ENCODE measurements around the gene ADGRL2.

The ADGRL2 gene

GRCh38 chr1:81800695-81801650 is at the start of gene ADGRL2:
ADGRL2 (plus strand) TSS chr1:81800934; CDS start chr1:81836985, 36,051 bp downstream.
- peak; percentile 20 to 34 for DNase-seq
- TF ChIP-seq GATA1 (IDR thresholded peaks at IDR 0.05; ENCODE audit: low read depth, low read length) (no peak), POLR2A (IDR thresholded peaks at IDR 0.05; ENCODE audit: low read length) (no peak)

DNA sequence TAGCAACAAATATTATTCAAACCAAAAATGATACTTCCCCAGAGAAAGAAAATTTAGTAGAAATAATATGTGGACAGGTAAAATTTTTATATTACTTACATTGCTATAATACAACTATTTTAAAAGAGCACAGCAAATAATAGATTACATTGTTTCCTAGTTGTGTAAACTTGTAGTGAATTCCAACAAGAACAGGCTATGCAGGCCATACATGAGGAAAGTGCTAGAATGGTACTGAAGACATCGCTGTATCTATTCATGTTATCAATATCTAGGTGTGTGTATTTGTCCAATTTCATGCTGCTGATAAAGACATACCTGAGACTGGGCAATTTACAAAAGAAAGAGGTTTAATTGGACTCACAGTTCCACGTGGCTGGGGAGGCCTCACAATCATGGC is 47.9 kb upstream of the ADGRL2 start:
- DNase-seq = no peak
- TF ChIP-seq GATA1 (IDR thresholded peaks at IDR 0.05; ENCODE audit: low read depth, low read length) (no peak), POLR2A (IDR thresholded peaks at IDR 0.05; ENCODE audit: low read length) (no peak)

DNA sequence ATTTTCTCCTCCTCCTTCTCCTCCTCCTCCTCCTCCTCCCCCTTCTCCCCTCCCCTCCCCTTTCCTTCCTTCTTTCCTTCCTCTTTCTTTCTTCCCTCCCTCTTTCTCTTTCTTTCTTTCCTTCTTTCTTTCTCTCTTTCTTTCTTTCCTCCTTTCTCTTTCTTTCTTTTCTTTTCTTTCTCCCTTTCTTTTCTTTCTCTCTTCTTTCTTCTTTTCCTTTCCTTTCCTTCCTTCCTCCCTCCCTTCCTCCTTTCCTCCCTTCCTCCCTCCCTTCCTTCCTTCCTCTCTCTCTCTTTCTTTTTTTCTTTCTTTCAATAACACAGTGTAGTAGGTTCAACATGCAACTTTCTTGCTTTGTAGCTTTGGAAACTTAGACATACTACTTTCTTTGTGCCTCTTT is 46.3 kb upstream of the ADGRL2 start:
- DNase-seq = no peak
- TF ChIP-seq GATA1 (IDR thresholded peaks at IDR 0.05; ENCODE audit: low read depth, low read length) (no peak), POLR2A (IDR thresholded peaks at IDR 0.05; ENCODE audit: low read length) (no peak)

GRCh38 chr1:81756872-81757271 is 43.9 kb upstream of the ADGRL2 start:
- no peak for TF ChIP-seq POLR2A (IDR thresholded peaks at IDR 0.05; ENCODE audit: low read length)
- TF ChIP-seq GATA1 (IDR thresholded peaks at IDR 0.05; ENCODE audit: low read depth, low read length) = no peak
- DNase-seq = no peak

GRCh38 chr1:81757398-81758020 is 43.2 kb upstream of the ADGRL2 start:
- TF ChIP-seq POLR2A (IDR thresholded peaks at IDR 0.05; ENCODE audit: low read length) (no peak), GATA1 (IDR thresholded peaks at IDR 0.05; ENCODE audit: low read depth, low read length) (no peak)
- DNase-seq = no peak

DNA sequence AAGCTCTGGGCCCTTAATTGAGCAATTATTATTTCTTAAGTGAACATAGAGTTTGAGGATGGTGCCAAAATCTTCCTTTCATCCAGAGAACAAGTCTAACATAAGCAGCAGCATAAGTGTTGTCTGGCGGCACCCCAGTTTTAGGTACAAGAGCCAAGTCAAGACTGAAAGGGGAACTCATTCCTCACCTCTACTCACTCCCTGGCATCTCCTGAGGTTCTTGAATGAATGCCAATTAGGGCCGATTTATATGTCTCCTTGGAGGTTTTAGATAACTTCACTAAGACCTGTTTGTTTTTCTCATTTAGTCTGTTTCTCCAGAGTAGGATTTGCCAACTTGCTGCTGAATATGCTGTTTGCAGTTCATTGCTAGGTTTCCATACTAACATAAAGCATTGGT is 42.6 kb upstream of the ADGRL2 start:
- TF ChIP-seq GATA1 (IDR thresholded peaks at IDR 0.05; ENCODE audit: low read depth, low read length) (no peak), POLR2A (IDR thresholded peaks at IDR 0.05; ENCODE audit: low read length) (no peak)
- DNase-seq = no peak

DNA sequence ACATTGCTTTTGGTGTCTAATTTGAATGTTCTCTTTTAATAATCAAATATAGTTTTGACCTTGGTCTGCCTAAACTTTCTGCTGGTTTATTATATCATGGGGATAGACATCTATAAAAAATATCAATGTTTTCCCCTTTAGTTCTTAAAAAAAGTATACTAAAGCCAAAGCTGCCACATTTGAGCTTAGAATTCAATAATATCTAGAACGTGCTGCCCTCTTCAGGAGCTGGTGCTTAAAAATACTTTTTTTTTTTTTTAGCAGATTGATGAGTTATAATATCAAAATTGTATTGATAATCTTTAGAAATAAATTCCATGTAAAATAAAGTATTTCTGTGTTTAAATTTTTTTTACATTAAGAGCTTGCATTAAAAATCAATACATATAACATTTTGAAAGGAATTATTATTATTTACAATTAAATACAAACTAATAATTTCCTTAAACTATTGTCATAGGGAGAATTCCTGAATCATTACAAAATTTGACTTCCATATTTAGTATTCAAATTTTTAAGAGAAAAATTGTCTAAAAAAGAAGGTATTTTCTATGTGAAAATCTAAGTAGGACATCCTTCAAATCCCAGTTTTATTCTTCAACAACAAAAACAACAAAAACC is 40.1 kb upstream of the ADGRL2 start:
- no peak for DNase-seq
- TF ChIP-seq POLR2A (IDR thresholded peaks at IDR 0.05; ENCODE audit: low read length) (no peak), GATA1 (IDR thresholded peaks at IDR 0.05; ENCODE audit: low read depth, low read length) (no peak)

- TF ChIP-seq POLR2A (IDR thresholded peaks at IDR 0.05; ENCODE audit: low read length) = no peak
- TF ChIP-seq GATA1 (IDR thresholded peaks at IDR 0.05; ENCODE audit: low read depth, low read length) = no peak
- DNase-seq = no peak
Observed at GRCh38 chr1:81775510-81775909, 25.2 kb upstream of the ADGRL2 start.

- TF ChIP-seq GATA1 (IDR thresholded peaks at IDR 0.05; ENCODE audit: low read depth, low read length) = no peak
- TF ChIP-seq POLR2A (IDR thresholded peaks at IDR 0.05; ENCODE audit: low read length) = no peak
- no peak for DNase-seq
Observed at GRCh38 chr1:81780705-81781454, 19.9 kb upstream of the ADGRL2 start.

DNA sequence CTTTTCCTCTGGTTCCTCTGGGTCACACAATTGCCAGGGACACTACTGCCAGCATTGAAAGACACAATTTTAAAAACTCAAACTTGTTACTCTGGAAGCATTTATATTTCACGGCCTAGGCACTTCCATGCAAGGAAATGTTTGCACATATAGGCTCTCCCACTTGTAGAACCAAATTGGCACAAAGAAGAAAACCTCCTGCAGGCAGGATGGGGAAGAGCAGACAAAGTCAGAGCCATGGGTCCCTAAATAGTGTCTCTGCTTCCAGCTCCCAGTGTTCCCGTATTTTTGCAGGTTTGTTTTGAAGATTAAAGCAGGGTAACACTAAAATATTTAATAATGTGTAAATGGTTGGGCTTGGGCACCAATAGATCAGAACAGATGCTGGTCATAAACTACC is 19.0 kb upstream of the ADGRL2 start:
- no peak for TF ChIP-seq GATA1 (IDR thresholded peaks at IDR 0.05; ENCODE audit: low read depth, low read length)
- TF ChIP-seq POLR2A (IDR thresholded peaks at IDR 0.05; ENCODE audit: low read length) = no peak
- no peak for DNase-seq

DNA sequence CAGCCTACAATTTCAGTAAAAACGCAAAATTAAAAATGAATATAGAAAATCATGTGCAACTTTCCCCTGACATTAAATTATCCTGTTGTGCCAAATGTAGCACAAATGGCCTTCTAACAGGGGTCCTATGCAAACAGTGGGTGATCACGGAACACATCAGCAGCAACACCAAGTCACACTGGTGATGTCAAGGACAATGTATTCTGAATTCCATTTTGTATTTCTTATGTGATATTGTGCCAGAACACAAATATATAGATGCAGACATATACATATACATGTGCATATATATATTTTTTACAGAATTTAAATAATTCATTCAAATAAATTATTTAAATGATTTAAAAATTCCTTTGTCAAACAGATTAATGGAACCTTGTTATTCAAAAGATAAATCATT is 8.6 kb upstream of the ADGRL2 start:
- DNase-seq = no peak
- TF ChIP-seq POLR2A (IDR thresholded peaks at IDR 0.05; ENCODE audit: low read length) = no peak
- no peak for TF ChIP-seq GATA1 (IDR thresholded peaks at IDR 0.05; ENCODE audit: low read depth, low read length)

DNA sequence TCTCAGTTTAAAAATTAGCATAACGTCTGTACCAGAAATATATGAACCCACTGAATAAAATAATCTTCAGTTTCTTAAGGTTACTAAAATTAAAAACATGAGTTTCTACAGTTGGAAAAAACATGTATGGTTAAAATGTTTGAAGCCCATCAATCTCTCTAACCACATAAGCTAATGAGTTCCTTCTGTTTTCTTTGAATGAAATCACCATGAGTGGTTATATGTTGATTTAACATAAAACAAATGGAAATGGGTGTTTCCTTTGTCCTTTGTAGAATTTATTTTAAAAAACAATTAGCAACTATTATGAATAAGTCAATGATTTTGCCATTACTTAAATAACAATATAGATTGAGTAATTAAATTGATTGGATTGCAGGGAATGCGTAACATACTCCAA is 3.0 kb upstream of the ADGRL2 start:
- no peak for DNase-seq
- TF ChIP-seq POLR2A (IDR thresholded peaks at IDR 0.05; ENCODE audit: low read length) = no peak
- TF ChIP-seq GATA1 (IDR thresholded peaks at IDR 0.05; ENCODE audit: low read depth, low read length) = no peak

- TF ChIP-seq POLR2A (IDR thresholded peaks at IDR 0.05; ENCODE audit: low read length) (no peak), GATA1 (IDR thresholded peaks at IDR 0.05; ENCODE audit: low read depth, low read length) (no peak)
- peak in 1 of 2 experiments; percentile 4 for DNase-seq
Observed at GRCh38 chr1:81799939-81800694, 617 bp upstream of the ADGRL2 start.

Measured in erythroblast (primary cell).